Glomerular visceral epithelial cell (primary cell): ENCODE results near the gene MOAP1.
"Not testable (repeated sequence)": the region's sequence is repeated elsewhere in the genome, so short reads cannot be mapped to it uniquely, and the experiment has no call there.

Experiments used
- DNase-seq: peaks from one replicate; pipeline ENCODE4 v3.0.0-alpha.2; 2016; ENCODE audit errors: extremely low spot score

Gene MOAP1, protein sequence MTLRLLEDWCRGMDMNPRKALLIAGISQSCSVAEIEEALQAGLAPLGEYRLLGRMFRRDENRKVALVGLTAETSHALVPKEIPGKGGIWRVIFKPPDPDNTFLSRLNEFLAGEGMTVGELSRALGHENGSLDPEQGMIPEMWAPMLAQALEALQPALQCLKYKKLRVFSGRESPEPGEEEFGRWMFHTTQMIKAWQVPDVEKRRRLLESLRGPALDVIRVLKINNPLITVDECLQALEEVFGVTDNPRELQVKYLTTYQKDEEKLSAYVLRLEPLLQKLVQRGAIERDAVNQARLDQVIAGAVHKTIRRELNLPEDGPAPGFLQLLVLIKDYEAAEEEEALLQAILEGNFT

DNA sequence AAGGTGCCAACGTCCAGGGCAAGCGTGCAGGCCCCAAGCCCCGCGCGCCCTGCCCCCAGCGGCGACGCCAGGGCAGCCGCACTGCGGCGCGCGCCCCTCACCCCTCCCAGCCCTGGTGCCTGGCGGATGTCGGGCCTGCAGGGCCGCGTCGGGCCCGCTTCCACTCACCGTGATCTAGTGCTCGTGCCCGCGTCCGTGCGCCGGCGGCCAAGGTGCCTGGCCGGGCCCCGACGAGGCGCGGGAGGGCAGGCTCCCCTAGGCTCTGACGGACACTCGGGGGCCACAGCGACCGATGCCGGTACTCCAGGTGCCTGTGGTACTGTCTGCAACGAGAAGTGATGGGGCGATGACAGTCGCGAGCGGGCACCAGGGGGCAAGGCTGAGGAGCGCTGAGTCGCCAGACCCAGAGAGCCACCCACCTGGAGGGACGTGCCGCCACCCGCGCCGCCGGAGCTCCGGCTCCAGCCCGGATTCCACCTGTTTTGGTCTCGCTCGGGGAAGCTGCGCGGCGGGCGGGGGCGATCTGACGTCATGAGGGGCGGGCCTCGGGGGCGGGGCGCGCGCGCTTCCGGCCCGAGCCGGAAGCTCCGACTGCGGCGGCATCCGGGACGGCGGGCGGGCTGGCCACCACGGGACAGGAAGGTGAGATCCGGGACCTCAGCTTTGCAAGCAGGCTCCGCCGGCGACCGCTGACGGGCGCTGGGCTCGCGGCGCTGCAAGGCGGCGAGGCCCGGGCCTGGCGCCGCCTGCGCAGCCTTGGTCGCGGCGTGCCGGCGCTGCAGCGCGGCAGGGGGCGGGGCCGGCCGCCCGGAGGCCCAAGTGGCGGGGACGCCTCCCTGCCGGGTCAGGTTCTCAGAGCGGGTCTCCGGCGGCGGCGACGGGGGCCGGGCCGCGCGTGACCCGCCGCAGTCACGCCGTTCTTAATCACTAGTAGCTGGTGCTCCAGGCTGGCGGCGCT is at the start of gene MOAP1, which contains the start of gene LYSET:
TSS of gene MOAP1 (minus strand) at position 507 of the 958 bp plus-strand sequence. CDS start 655 bp downstream, outside the sequence.
TSS of gene LYSET (plus strand) at position 927 of the 958 bp plus-strand sequence. CDS start 89 bp downstream, outside the sequence.
- peak; percentile 90 for DNase-seq

DNA sequence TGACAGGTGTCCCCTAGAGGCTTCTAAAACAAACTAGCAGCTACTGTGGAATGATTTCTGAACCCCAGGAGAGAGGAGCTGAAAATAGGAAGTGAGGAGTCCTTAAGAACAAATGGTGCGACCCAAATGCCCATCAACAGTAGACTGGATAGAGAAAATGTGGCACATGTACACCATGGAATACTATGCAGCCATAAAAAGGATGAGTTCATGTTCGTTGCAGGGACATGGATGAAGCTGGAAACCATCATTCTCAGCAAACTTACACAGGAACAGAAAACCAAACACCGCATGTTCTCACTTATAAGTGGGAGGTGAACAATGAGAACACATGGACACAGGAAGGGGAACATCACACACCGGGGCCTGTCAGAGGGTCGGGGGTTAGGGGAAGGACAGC is 48.4 kb upstream of the MOAP1 start:
- DNase-seq = not testable (repeated sequence)

DNA sequence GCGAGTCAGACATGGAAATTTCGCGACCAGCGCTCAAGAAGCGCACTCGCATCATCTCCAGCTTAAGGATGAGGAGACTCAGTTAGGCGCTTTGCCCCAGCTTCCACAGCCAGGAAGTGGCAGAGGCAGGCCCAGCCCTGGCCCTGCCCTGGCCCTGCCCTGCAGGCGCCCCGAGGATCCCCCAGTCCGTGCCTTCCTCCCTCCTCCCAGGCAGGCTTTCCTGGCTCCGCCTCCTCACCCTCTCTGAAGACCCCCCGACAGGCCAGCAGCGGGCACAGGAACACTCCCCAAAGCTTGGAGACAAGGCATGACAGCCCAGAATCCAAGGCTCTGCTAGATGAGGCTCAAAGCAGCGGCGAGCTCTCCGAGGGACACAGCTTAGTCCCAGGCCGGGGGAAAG is 47.5 kb upstream of the MOAP1 start:
- no peak for DNase-seq

DNA sequence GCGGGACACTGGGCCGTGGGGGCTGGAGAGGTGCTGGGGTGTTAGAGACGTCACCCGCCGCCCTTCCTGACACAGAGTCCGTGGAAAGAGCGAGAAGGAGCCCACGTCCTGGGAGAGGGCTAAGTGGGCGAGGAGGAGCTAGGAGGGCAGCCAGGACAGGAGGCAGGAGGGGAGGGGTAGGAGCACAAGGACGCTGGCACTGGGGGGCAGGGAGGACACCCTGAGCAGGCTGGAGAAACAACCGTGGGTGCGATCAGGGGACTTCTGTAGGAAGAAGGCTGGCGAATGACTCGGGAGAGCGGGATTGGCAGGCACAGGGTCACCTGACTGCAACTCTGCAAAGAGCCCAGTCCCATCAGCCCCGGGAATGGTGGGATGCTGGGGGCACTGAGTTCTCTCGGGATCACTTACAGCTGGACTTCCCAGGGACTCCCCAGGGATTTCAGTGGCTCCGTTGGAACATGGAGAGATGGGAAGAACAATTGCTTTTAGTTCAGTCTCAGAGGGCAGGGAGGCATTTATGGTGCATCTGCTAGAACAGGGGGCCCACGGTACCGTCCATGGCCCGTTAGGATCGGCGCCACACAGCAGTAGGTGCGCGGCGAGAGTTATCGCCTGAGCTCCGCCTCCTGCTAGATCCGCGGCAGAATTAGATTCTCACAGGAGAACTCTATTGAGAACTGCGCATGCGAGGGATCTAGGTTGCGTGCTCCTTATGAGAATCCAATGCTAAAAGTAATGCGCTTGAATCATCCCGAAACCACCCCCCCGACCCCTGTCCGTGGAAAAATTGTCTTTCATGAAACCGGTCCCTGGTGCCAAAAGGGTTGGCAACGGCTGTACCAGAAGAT is 46.7 kb upstream of the MOAP1 start:
- DNase-seq = peak; percentile 24

DNA sequence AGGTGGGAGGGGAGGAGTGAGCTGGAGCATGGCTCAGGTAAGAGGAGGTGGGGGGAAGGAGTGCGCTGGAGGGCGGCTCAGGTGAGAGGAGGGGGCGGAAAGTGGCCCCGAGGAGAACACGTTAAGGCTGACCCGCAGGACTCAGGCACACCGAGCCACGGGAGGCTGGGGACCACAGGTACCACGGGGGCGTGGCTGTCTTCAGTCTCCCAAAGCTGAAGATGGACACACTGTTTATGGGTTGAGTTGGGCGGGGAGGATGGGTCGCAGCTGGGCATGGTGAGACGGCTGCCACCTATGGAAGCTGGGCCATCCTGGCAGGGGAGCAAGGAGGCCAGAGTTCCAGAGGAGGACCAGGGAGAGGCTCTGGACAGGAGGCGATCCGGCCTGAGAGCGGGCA is 45.8 kb upstream of the MOAP1 start:
- DNase-seq = no peak

DNA sequence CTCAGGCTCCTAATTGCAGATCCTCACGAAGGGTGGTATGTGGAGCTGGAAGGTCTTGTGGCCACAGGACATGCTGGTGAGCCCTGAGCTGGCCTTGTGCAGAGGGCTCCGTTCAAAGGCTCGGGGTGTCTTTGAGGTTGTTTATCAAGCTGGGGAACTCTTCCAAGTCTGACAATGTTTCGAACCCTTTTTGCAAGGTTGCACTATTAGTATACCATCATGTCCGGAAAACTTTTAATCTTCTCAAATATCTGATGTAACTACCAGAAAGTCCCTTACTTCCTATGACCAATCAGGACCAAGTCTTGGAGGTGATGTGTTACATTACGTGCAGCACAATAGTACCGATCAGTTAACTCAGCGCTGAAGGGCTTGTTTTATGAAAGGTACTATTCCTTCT is 43.9 kb upstream of the MOAP1 start:
- no peak for DNase-seq

DNA sequence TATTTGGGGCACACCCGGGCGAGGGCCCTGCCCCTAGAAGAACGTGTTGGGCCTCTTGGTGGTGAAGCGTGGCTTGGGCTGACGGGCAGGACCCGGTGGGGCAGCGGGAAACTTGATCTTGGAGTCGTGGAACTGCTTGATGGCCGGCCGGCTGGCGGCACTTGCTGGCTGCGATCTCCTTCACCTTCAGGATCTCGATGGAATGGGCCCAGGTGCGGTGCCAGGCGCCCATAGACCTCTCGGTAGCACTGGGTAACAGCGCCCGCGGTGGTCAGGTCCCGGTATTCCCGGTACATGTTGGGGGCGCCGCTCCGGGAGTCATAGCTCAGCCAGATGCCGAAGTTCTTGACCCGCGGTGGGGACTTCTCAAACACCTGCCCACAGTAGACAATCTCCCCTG is 38.9 kb upstream of the MOAP1 start:
- no peak for DNase-seq

DNA sequence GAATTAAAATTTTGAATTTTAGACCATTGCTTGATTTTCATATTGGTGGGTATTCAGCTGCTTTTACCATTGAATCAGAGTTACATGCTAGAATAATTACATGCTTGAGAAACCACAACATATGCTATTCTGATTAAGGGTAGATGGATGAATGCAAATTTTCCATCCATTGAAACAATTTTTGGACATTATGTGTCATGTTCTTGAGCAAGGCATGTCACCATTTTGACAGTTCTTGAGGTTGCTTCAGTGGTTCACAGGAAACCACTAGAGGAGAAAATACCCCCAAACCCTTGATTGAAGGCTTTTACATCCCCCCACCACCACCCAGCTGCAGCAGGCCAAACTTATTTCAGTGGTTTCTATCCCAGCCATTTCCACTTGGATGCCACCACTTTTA is 35.8 kb upstream of the MOAP1 start:
- no peak for DNase-seq

DNA sequence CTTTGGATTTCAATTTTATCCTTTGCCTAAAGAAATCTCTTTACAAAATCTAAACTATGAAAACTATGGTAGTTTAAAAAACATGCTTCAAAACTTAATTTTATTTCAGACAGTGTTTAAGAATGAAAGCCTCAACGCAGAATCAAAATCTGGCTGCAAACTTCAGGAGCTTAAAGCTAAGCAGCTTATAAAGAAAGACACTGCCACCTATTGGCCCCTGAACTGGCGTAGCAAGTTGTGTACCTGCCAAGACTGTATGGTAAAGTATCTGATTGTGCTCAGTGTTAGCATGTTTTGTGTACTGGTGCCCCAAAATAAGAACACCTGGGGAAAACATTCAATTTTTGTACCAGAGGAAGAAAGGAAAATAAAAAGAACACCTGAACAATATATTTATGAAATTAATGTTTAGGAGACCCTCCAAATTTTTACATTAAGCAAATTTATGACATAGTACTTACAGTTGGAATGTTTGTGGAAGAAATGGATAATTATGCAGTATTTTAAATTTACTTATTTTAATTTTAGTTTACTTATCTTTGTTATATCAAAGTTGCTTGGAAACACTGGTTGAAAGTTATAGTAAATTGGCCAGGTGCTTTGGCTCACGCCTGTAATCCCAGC is 34.5 kb upstream of the MOAP1 start:
- peak; percentile 52 for DNase-seq

DNA sequence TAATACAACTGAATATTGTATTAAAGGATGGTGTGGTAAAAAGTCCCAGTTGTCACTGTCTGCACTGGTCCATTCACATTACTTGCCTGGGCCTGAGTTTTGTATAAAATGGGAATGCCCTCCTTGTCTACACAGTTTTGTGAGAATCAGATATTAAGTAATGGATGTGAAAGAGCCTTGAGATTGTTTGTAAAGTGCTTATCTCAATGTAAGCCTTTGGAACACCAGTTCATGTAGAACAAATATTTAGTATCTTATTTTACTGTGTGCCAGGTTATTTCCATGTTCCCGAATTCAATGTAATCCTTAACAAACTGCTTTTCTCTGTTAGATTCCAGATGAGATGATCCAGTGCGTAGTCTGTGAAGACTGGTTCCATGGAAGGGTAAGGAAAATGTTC is 29.9 kb upstream of the MOAP1 start:
- DNase-seq = no peak

DNA sequence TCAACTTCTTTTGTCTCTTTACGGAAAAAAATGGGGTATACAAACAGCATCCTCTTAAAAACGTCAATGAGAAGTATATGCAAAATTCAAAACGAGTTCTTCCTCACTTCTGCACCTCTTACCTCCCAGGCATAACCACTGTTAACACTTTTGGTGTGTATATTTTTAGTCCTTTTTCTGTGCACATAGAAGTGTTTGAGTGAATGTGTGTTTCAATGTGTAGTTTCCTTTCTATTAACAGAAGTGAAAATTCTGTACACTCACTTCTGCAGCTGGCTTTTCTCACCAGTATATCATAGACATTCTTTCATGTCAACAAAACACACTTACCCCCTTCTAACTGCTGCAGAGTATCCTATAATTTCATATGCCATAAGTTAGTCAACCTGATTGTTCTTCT is 27.7 kb upstream of the MOAP1 start:
- DNase-seq = no peak

DNA sequence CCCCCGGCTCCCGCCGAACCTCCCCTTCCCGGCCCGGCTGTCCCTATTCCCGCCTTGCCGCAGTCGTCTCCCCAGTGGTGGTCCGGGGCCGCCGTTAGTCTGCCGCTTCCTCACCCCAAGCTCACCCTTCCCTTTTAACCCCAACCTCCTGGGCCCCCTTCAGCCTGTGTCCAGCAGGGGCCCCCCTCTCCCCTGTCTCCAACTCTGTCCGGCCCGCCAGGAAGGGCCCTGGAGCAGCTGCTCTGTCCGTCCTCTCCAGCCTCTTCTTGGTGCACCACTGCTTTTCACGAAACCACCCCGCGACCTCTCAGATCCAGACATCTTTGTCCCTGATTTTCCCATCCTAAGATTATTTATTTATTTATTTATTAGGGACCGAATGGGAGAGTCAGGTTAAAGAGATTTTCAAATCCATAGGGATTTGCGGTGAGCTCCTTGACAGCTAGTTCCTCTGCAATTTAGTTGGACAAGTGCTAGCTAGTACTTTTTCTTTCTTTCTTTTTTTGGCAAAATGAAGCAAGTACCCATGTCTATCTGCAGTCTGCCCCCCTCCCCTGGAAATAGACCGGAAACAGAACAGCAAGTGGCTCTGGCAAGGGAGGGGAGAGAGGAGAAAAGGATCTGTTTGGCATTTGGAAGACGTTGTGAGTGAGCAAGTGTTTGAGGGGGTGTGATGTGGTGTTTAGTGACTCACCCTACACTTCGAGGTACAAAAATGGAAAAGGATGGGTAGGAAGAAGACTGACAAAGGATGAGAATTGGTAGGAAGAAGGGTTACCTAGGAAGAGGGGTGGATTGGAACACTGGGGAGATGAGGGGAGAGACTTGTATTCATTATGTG is 23.0 kb upstream of the MOAP1 start:
- peak; percentile 70 for DNase-seq

DNA sequence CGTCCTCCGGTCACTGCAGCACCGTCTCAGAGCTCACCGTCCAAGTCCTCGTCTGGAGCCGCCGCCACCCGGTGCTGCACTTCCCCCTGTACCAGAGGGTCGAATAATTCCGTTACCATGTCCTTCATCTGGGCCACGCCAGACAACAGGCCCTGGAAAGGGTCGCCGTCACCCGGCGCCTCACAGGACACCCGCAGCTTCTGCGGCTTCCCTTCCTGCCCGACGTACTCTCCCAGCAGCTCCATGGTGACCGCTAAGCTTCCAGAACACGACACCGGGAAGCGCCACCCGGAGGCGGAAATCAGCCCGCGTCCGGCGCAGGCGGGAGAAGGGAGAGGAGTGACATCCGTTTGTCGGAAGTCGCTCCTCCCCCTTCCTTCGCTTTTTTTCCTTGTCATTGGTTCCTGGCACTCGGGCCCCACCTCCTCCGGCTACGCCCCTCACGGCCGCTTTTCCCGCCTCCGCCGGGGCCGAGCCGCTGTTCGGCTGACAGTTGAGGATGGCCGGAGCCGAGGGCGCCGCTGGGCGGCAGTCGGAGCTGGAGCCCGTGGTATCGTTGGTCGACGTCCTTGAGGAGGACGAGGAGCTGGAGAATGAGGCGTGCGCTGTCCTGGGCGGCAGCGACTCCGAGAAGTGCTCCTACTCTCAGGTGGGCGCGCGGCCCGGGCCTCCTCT is 22.2 kb upstream of the MOAP1 start, which contains the start of the genes GON7 and UBR7:
TSS of gene GON7 (minus strand) at position 273 of the 675 bp plus-strand sequence. CDS start at position 245, 28 bp downstream.
TSS of gene UBR7 (plus strand) at position 464 of the 675 bp plus-strand sequence. CDS start at position 500, 36 bp downstream.
- DNase-seq = peak; percentile 98

DNA sequence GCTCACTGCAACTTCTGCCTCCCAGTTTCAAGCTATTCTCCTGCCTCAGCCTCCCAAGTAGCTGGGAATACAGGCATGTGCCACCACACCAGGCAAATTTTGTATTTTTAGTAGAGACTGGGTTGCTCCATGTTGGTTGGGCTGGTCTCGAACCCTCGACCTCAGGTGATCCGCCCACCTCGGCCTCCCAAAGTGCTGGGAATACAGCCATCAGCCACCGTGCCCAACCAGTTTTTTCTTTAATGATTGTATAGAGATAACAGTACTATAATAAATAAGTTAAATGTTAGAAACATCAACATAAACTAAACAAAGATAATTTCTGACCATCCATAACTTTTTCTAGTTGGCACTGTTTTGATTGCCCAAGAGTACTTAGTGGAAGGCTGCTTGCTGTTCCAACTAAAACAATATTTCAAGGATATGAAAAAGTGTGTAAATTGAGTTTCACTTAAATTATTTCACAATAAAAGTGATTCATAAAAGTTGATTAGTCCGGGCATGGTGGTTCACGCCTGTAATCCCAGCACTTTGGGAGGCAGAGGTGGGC is 16.5 kb upstream of the MOAP1 start:
- no peak for DNase-seq

DNA sequence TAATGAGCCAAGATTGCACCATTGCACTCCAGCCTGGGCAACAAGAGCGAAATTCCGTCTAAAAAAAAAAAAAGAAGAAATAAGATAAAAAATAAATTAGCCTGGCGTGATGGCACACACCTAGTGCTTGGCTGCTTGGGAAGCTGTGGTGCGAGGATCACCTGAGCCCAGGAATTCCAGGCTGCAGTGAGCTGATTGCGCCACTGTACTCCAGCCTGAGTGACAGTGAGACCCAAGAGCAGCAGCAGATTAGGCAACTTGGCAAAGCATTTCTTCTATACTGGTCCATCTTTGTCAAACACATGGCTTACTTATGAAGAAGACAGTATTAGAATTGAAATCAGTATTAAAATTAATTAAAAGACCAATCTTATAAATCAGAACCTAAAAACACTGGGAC is 15.9 kb upstream of the MOAP1 start:
- no peak for DNase-seq

DNA sequence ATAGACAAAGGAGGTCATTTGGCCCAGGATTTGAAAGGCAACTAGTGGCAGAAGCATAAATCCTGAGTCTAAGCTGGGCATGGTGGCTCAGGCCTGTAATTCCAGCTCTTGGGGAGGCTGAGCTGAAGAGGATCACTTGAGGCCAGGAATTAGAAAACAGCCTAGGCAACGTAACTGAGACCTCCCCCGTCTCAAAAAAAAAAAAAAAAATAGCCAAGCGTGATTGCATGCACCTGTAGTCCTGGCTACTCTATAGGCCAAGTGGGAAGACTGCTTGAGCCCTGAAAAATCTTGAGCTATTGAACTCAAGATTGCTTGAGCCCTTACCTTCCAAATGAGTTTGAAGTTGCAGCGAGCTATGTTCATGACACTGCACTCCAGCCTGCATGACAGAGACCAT is 14.3 kb upstream of the MOAP1 start:
- DNase-seq = no peak

DNA sequence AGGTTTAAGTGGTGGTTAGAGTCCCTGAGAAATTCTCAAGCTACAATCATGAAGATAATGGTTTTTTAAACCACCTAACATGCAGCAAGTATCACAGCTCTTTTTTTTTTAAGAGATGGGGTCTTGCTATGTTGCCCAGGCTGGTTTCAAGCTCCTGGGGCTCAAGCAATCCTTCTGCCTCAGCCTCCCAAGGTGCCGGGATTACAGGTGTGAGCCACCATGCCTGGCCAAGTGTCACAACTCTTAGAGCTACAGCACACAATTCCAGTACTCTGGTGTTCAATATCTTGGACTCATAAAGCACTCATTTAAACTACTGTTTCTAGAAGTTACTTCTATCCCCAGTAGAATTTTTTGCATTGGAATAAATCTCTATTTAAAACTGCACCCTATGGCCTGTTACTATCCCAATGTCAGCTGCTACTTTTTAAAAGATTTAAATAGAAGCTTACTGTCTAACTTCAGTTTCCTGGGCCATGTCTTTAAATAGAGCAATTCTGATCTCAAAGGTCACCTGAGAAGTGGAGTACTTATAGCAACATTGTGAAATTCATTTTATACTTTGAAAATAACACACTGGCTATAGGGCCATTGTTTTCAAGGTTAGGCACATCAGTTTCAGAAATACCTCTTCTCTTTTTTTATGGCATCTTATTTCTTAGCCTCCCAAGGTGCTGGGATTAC is 10.8 kb upstream of the MOAP1 start:
- no peak for DNase-seq

DNA sequence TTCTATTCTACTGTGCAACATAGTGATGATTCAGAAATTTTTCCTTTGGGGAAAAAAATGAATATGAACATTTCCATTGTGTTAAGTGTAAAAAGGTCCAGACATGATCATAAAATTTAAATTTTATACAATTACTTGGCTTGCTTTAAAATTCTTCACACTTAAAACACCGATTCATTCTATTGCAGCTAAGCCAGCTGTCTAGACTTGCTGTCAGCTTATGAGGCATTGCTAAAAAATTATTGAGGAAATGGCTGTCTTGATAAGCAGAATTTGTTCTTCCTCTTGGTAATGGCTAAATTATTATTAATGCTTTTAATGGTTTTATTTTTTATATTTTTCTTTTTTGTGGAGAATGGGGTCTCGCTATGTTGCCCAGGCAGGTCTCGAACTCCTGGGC is 2.3 kb upstream of the MOAP1 start:
- no peak for DNase-seq

DNA sequence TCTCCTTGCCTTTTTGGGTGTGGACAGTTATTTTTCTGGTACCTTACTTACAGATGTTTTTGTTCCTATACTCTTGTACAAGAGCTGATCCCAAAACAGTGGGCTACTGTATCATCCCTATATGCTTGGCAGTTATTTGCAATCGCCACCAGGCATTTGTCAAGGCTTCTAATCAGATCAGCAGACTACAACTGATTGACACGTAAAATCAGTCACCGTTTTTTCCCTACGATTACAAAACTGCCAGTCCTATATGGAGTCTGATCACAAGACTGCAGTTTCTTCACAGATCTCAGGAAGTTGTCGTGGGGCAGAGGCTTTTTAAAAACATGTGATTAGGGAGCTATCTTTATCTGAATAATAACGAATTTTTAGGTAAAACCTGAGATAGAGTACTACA is 1.8 kb upstream of the MOAP1 start:
- DNase-seq = no peak
